Neural progenitor cell (in vitro differentiated cells): ENCODE results near the gene FRYL.

Experiments used
- CTCF ChIP-seq: fragments of 200-600 bp; sonication (generic); IDR thresholded peaks from 2 replicates; pipeline ENCODE4 v1.5.1; 2017; ENCODE audit warnings: antibody characterized with exemption, mild to moderate bottlenecking
- EZH2 ChIP-seq: fragments of 200-600 bp; sonication (generic); IDR thresholded peaks from 2 replicates; pipeline ENCODE4 v1.6.1; 2017; ENCODE audit warnings: antibody characterized with exemption, mild to moderate bottlenecking, moderate library complexity
- EZH2phosphoT487 ChIP-seq: fragments of 200-600 bp; sonication (generic); IDR thresholded peaks from 2 replicates; pipeline ENCODE4 v1.6.1; 2017; ENCODE audit warnings: antibody characterized with exemption

- TF ChIP-seq CTCF (no peak), EZH2 (no peak), EZH2phosphoT487 (no peak)
Measured at GRCh38 chr4:48518143-48518542, 261.9 kb downstream of the FRYL start.
